ENCODE measurements around the gene TCEA3.

DNA sequence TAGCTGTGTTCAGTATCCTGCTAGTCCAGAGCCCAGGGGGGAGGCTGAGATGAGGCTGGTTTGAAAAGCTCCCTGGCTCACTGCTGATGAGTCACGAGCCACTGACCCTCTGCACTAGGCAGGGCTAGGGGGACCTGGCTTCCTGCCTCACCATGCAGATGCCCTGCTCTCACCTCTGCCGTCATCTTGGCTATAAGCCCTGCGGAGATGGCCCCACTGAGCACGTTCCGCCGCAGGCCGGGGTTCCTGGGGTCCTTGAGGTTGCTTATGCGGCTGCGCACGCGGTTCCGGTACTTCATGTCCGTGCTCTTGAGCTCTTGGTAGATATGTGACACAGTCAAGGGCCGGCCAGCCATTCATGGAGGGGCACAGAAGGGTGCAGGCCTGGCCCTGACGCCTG, 30.8 kb downstream of the TCEA3 start:
- TF ChIP-seq, protein P1, sequence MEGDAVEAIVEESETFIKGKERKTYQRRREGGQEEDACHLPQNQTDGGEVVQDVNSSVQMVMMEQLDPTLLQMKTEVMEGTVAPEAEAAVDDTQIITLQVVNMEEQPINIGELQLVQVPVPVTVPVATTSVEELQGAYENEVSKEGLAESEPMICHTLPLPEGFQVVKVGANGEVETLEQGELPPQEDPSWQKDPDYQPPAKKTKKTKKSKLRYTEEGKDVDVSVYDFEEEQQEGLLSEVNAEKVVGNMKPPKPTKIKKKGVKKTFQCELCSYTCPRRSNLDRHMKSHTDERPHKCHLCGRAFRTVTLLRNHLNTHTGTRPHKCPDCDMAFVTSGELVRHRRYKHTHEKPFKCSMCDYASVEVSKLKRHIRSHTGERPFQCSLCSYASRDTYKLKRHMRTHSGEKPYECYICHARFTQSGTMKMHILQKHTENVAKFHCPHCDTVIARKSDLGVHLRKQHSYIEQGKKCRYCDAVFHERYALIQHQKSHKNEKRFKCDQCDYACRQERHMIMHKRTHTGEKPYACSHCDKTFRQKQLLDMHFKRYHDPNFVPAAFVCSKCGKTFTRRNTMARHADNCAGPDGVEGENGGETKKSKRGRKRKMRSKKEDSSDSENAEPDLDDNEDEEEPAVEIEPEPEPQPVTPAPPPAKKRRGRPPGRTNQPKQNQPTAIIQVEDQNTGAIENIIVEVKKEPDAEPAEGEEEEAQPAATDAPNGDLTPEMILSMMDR (IDR thresholded peaks at IDR 0.05 in 4 of 5, conservative IDR thresholded peaks at IDR 0.05 in 1 of 5) = no peak
- TF ChIP-seq POLR2A (IDR thresholded peaks at IDR 0.05) = no peak

Data from gastrocnemius medialis (tissue), 4 donors.